Type B pancreatic cell (in vitro differentiated cells): ENCODE measurements around the gene SPOCK1. TPM values are rescaled to one million over a fixed set of nuclear protein-coding genes. Genes with fewer than 3 reads are reported as not detected.

Experiments
- DNase-seq: peaks from one replicate; pipeline ENCODE4 v3.0.0; 2021; ENCODE audit warnings: mixed read lengths; ENCODE audit not compliant: unreplicated experiment; ENCODE audit errors: extremely low spot score
- H3K27ac Mint-ChIP-seq: 2 replicates; pipeline ENCODE4 v1.8.0; 2021; ENCODE audit warnings: mild to moderate bottlenecking, mixed read lengths
- H3K27me3 Mint-ChIP-seq: 2 replicates; pipeline ENCODE4 v1.8.0; 2021; ENCODE audit warnings: mixed read lengths
- H3K36me3 Mint-ChIP-seq: 2 replicates; pipeline ENCODE4 v1.8.0; 2021; ENCODE audit warnings: mixed read lengths
- H3K4me1 Mint-ChIP-seq: one replicate; pipeline ENCODE4 v1.8.0; 2021; ENCODE audit warnings: mixed read lengths; ENCODE audit not compliant: unreplicated experiment
- H3K4me3 Mint-ChIP-seq: 2 replicates; pipeline ENCODE4 v1.8.0; 2021; ENCODE audit warnings: mild to moderate bottlenecking, mixed read lengths
- H3K9me3 Mint-ChIP-seq: 2 replicates; pipeline ENCODE4 v1.8.0; 2021; ENCODE audit warnings: mixed read lengths
- CTCF ChIP-seq: fragments of 200-600 bp; sonication (generic); conservative IDR thresholded peaks from 2 replicates; pipeline ENCODE4 v1.5.0; 2021; ENCODE audit warnings: antibody characterized with exemption, mild to moderate bottlenecking
- total RNA-seq: library from RNA; stranded (reverse); gene quantifications from 2 replicates; pipeline ENCODE4 v1.2.1, GENCODE V29; 2021; ENCODE audit warnings: low replicate concordance

SPOCK1 gene
- total RNA-seq, 1 donor from 2014 or later, result 45.1 TPM

GRCh38 chr5:137218896-137219295 lies 280.2 kb downstream of the SPOCK1 start:
- peaks cover 6% of the 10 kb centered on the region for H3K27me3 Mint-ChIP-seq
- no peak for TF ChIP-seq CTCF
- DNase-seq, result no peak
- no peaks in the 10 kb centered on the region for H3K9me3 Mint-ChIP-seq
- H3K36me3 Mint-ChIP-seq, result no peaks in the 10 kb centered on the region
- peaks cover 4% of the 10 kb centered on the region for H3K4me1 Mint-ChIP-seq
- H3K4me3 Mint-ChIP-seq, result no peak overlapping the region
- H3K27ac Mint-ChIP-seq, result no peak overlapping the region

DNA sequence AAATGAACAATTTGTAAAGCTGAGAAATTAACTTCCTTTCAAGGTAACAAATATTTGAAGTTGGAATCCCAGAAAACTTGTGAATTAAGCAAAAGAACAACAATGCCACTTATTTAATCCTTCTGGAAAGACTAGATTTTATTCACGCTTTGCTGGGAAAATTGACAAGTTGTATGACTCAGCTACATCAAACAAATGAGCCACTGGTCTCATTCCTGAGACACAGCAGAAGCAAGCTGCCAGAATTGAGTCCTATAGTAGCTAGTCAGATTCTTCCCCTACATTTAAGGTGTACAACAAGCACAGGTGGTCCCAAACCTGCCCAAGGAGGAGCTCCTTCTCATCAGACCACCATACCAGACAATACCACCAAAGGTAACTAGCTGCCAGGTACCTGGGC lies 280.7 kb downstream of the SPOCK1 start:
- H3K4me1 Mint-ChIP-seq, result peaks cover 4% of the 10 kb centered on the region
- H3K9me3 Mint-ChIP-seq, result no peaks in the 10 kb centered on the region
- H3K36me3 Mint-ChIP-seq, result no peaks in the 10 kb centered on the region
- no peak for TF ChIP-seq CTCF
- peaks cover 6% of the 10 kb centered on the region for H3K27me3 Mint-ChIP-seq
- no peak overlapping the region for H3K4me3 Mint-ChIP-seq
- H3K27ac Mint-ChIP-seq, result no peak overlapping the region
- no peak for DNase-seq

- no peak for DNase-seq
- H3K4me3 Mint-ChIP-seq, result no peak overlapping the region
- H3K4me1 Mint-ChIP-seq, result peaks cover 4% of the 10 kb centered on the region
- no peaks in the 10 kb centered on the region for H3K36me3 Mint-ChIP-seq
- H3K27me3 Mint-ChIP-seq, result peaks cover 6% of the 10 kb centered on the region
- TF ChIP-seq CTCF, result no peak
- H3K27ac Mint-ChIP-seq, result no peak overlapping the region
- no peaks in the 10 kb centered on the region for H3K9me3 Mint-ChIP-seq
These were observed 281.4 kb downstream of the SPOCK1 start for GRCh38 chr5:137217599-137218200.

DNA sequence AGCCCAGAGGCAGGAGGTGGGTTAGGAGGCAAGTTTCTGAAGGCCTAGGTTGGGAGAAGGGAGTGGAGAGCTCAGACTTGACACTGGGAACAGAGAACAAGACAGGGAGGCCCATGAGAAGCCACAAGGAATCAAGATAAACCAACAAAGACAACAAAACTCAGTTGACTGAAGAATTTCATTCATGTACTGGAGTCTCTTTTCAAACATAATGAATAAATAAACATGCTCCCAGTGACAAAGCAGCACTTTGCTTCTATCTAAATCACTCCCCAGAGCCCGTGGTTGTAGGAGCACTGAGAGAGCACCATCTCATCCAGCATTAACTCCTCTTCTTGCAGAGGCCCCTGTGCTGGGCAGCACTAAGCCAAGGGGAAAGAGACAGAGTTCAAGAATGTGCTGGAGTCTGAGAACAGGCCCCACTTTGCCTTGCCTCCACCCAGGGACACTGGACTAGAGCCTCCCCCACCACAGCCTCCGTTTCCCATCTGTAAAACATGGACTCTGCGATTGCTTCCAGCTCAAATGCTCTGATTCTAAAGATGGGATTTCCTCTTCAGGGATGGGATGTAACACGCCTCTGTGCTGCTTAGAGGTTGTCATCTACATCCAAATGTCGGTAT lies 282.0 kb downstream of the SPOCK1 start:
- H3K27me3 Mint-ChIP-seq, result peaks cover 6% of the 10 kb centered on the region
- H3K36me3 Mint-ChIP-seq, result no peaks in the 10 kb centered on the region
- H3K4me1 Mint-ChIP-seq, result peaks cover 4% of the 10 kb centered on the region
- no peak for TF ChIP-seq CTCF
- no peak overlapping the region for H3K4me3 Mint-ChIP-seq
- DNase-seq, result no peak
- H3K27ac Mint-ChIP-seq, result no peak overlapping the region
- H3K9me3 Mint-ChIP-seq, result no peaks in the 10 kb centered on the region

DNA sequence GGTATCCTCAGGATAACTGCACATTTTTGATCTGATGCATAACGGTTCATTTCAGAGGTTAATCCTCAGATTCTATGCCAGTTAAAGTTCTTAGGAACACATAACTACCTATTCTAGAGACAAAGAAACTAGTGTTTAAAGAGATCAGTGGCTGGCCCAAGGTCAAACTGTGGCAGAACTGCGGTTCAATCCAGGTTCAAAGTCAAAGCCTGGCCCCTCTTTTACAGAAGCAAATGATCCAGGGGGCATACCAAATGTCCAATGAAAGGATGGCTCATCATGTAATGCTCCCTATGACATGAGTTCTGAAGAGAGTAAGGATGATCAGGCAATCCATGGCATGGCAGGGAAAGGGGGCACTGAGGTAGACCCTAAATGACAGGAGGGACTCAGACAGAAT lies 283.3 kb downstream of the SPOCK1 start:
- H3K27ac Mint-ChIP-seq, result no peak overlapping the region
- H3K4me1 Mint-ChIP-seq, result no peaks in the 10 kb centered on the region
- no peak for DNase-seq
- peaks cover 9% of the 10 kb centered on the region for H3K27me3 Mint-ChIP-seq
- no peak for TF ChIP-seq CTCF
- H3K9me3 Mint-ChIP-seq, result no peaks in the 10 kb centered on the region
- no peak overlapping the region for H3K4me3 Mint-ChIP-seq
- H3K36me3 Mint-ChIP-seq, result no peaks in the 10 kb centered on the region
